Measurements from ENCODE around the gene SH3TC1.

GRCh38 chr4:8194306-8195242 is 4.5 kb upstream of the SH3TC1 start:
- TF ChIP-seq YY1 (IDR thresholded peaks at IDR 0.05) (no peak), RXRA (IDR thresholded peaks at IDR 0.05) (no peak), CTCF (IDR thresholded peaks at IDR 0.05; ENCODE audit: low read depth, low read length, missing input control) (no peak), RAD21 (IDR thresholded peaks at IDR 0.05) (no peak), GABPA (IDR thresholded peaks at IDR 0.05 in 1 of 2, conservative IDR thresholded peaks at IDR 0.05 in 1 of 2) (no peak), REST (IDR thresholded peaks at IDR 0.05) (no peak), FOXA1 (IDR thresholded peaks at IDR 0.05) (no peak), MAX (IDR thresholded peaks at IDR 0.05) (no peak)
